Activated naive CD4-positive, alpha-beta T cell treated with anti-CD3 and anti-CD28 coated beads, Interleukin-2, amount 10 ng/mL, durations not matched to agents 7 days and 5 days (primary cell): ENCODE data around the gene TTC21A.
"Not testable (repeated sequence)": the region's sequence is repeated elsewhere in the genome, so short reads cannot be mapped to it uniquely, and the experiment has no call there.

Experiments
- CTCF ChIA-PET: fragments of 350-600 bp; sonication (Branson Sonifier 250); formaldehyde crosslinking; loops from one replicate; lab custom pipeline; 2021; ENCODE audit warnings: antibody characterized with exemption; lab: Charles Lee
- DNase-seq: peaks from one replicate; pipeline ENCODE4 v3.0.0-alpha.2; 2020
- H3K27ac Mint-ChIP-seq: one replicate; pipeline ENCODE4 v1.8.0; 2021; ENCODE audit warnings: mild to moderate bottlenecking, moderate library complexity, mixed read lengths
- H3K27me3 Mint-ChIP-seq: one replicate; pipeline ENCODE4 v1.8.0; 2021; ENCODE audit warnings: mild to moderate bottlenecking, mixed read lengths
- H3K36me3 Mint-ChIP-seq: one replicate; pipeline ENCODE4 v1.8.0; 2021; ENCODE audit warnings: mixed read lengths
- H3K4me1 Mint-ChIP-seq: one replicate; pipeline ENCODE4 v1.8.0; 2021; ENCODE audit warnings: mixed read lengths
- H3K4me3 Mint-ChIP-seq: one replicate; pipeline ENCODE4 v1.8.0; 2021; ENCODE audit warnings: mild to moderate bottlenecking, moderate library complexity, mixed read lengths
- H3K9me3 Mint-ChIP-seq: one replicate; pipeline ENCODE4 v1.8.0; 2021; ENCODE audit warnings: mixed read lengths

The TTC21A gene

GRCh38 chr3:39107388-39108199, at the start of gene TTC21A, which contains the start of gene GORASP1:
TTC21A (plus strand) TSS chr3:39107680; CDS start chr3:39107838, 158 bp downstream.
GORASP1 (minus strand) TSS chr3:39107627; CDS start chr3:39107541, 86 bp downstream.
- Mint-ChIP-seq H3K27me3 (peaks cover 43% of the 10 kb centered on the region), H3K9me3 (no peaks in the 10 kb centered on the region), H3K4me3 (peak within 1 kb of the TSS; percentile 78), H3K36me3 (peaks cover 4% of the 10 kb centered on the region), H3K27ac (peak within 1 kb of the TSS; percentile 83), H3K4me1 (peaks cover 49% of the 10 kb centered on the region)
- CTCF ChIA-PET = interaction anchor here (1.2 to 3.0 kb wide), 7 partner anchors 9 to 184 kb away, joined by 3 to 18 read pairs (median 6); no protein-coding TSS in a partner anchor
- peak; percentile 85 for DNase-seq

- CTCF ChIA-PET, H3K27me3 Mint-ChIP-seq, H3K4me1 Mint-ChIP-seq: not testable (repeated sequence)
Measured at GRCh38 chr3:39061228-39061627, 46.3 kb upstream of the TTC21A start.

GRCh38 chr3:39062180-39062579, 45.3 kb upstream of the TTC21A start:
- Mint-ChIP-seq H3K27ac (no peak overlapping the region), H3K36me3 (peaks cover 13% of the 10 kb centered on the region), H3K4me3 (no peak overlapping the region), H3K4me1 (peaks cover 8% of the 10 kb centered on the region), H3K27me3 (no peaks in the 10 kb centered on the region), H3K9me3 (peaks cover 7% of the 10 kb centered on the region)
- CTCF ChIA-PET = interaction anchor here (1.0 kb wide), 1 partner anchor 62 kb away, joined by 4 read pairs; no protein-coding TSS in a partner anchor
- no peak for DNase-seq

More at GRCh38 chr3:39061228-39061627, 46.3 kb upstream of the TTC21A start:
- DNase-seq, H3K4me3 Mint-ChIP-seq, H3K9me3 Mint-ChIP-seq, H3K27ac Mint-ChIP-seq: not testable (repeated sequence)
- H3K36me3 Mint-ChIP-seq = peaks cover 10% of the 10 kb centered on the region

GRCh38 chr3:39063143-39063542, 44.3 kb upstream of the TTC21A start:
- Mint-ChIP-seq H3K27ac (no peak overlapping the region), H3K27me3 (no peaks in the 10 kb centered on the region), H3K4me1 (peaks cover 8% of the 10 kb centered on the region), H3K36me3 (peaks cover 19% of the 10 kb centered on the region), H3K4me3 (no peak overlapping the region), H3K9me3 (peaks cover 7% of the 10 kb centered on the region)
- DNase-seq = no peak
- CTCF ChIA-PET = interaction anchor here (1.0 kb wide), 1 partner anchor 63 kb away, joined by 4 read pairs; no protein-coding TSS in a partner anchor

GRCh38 chr3:39064646-39065045, 42.8 kb upstream of the TTC21A start:
- Mint-ChIP-seq H3K9me3 (peaks cover 7% of the 10 kb centered on the region), H3K4me3 (no peak overlapping the region), H3K27me3 (no peaks in the 10 kb centered on the region), H3K36me3 (peaks cover 16% of the 10 kb centered on the region), H3K27ac (no peak overlapping the region), H3K4me1 (peaks cover 8% of the 10 kb centered on the region)
- CTCF ChIA-PET = interaction anchor here (1.1 to 1.8 kb wide), 6 partner anchors 9 to 65 kb away, joined by 3 to 6 read pairs (median 4); no protein-coding TSS in a partner anchor
- no peak for DNase-seq

- no peak overlapping the region for H3K27ac Mint-ChIP-seq
- CTCF ChIA-PET = interaction anchor here (0.8 to 1.8 kb wide), 7 partner anchors 9 to 224 kb away, joined by 3 to 6 read pairs (median 4); no protein-coding TSS in a partner anchor
- H3K4me1 Mint-ChIP-seq = peaks cover 8% of the 10 kb centered on the region
- H3K27me3 Mint-ChIP-seq = no peaks in the 10 kb centered on the region
- peak; percentile 42 for DNase-seq
- peaks cover 7% of the 10 kb centered on the region for H3K9me3 Mint-ChIP-seq
- no peak overlapping the region for H3K4me3 Mint-ChIP-seq
- peaks cover 18% of the 10 kb centered on the region for H3K36me3 Mint-ChIP-seq
Measured at GRCh38 chr3:39065197-39065596, 42.3 kb upstream of the TTC21A start.

GRCh38 chr3:39067286-39067685, 40.2 kb upstream of the TTC21A start:
- no peak for DNase-seq
- no peak overlapping the region for H3K27ac Mint-ChIP-seq
- H3K36me3 Mint-ChIP-seq = peaks cover 29% of the 10 kb centered on the region
- H3K4me1 Mint-ChIP-seq = peaks cover 5% of the 10 kb centered on the region
- no peaks in the 10 kb centered on the region for H3K27me3 Mint-ChIP-seq
- no peaks in the 10 kb centered on the region for H3K9me3 Mint-ChIP-seq
- H3K4me3 Mint-ChIP-seq = no peak overlapping the region
- CTCF ChIA-PET = interaction anchor here (1.0 to 1.3 kb wide), 2 partner anchors 10 to 11 kb away, joined by 4 to 5 read pairs; no protein-coding TSS in a partner anchor

GRCh38 chr3:39068556-39068955, 38.9 kb upstream of the TTC21A start:
- peaks cover 38% of the 10 kb centered on the region for H3K36me3 Mint-ChIP-seq
- CTCF ChIA-PET = interaction anchor here (1.0 kb wide), 1 partner anchor 223 kb away, joined by 3 read pairs; no protein-coding TSS in a partner anchor
- DNase-seq = no peak

GRCh38 chr3:39075910-39076309, 31.6 kb upstream of the TTC21A start:
- Mint-ChIP-seq H3K9me3 (no peaks in the 10 kb centered on the region), H3K27me3 (no peaks in the 10 kb centered on the region), H3K36me3 (peaks cover 58% of the 10 kb centered on the region), H3K4me1 (peaks cover 22% of the 10 kb centered on the region), H3K4me3 (no peak overlapping the region), H3K27ac (peak overlapping the region; percentile 34)
- no peak for DNase-seq
- CTCF ChIA-PET = interaction anchor here (1.7 kb wide), 1 partner anchor 9 kb away, joined by 4 read pairs; no protein-coding TSS in a partner anchor

More at GRCh38 chr3:39068556-39068955, 38.9 kb upstream of the TTC21A start:
- no peak overlapping the region for H3K4me3 Mint-ChIP-seq
- H3K4me1 Mint-ChIP-seq = peaks cover 5% of the 10 kb centered on the region
- H3K27ac Mint-ChIP-seq = no peak overlapping the region
- no peaks in the 10 kb centered on the region for H3K27me3 Mint-ChIP-seq
- no peaks in the 10 kb centered on the region for H3K9me3 Mint-ChIP-seq

- CTCF ChIA-PET = interaction anchor here (0.7 to 2.9 kb wide), 3 partner anchors 43 to 209 kb away, joined by 3 to 9 read pairs (median 3); no protein-coding TSS in a partner anchor
- H3K4me1 Mint-ChIP-seq = peaks cover 22% of the 10 kb centered on the region
- H3K9me3 Mint-ChIP-seq = no peaks in the 10 kb centered on the region
- H3K4me3 Mint-ChIP-seq = no peak overlapping the region
- H3K27ac Mint-ChIP-seq = no peak overlapping the region
- DNase-seq = no peak
- no peaks in the 10 kb centered on the region for H3K27me3 Mint-ChIP-seq
- peaks cover 56% of the 10 kb centered on the region for H3K36me3 Mint-ChIP-seq
Measured at GRCh38 chr3:39079530-39079929, 27.9 kb upstream of the TTC21A start.

GRCh38 chr3:39080026-39080425, 27.5 kb upstream of the TTC21A start:
- Mint-ChIP-seq H3K36me3 (peaks cover 54% of the 10 kb centered on the region), H3K27me3 (no peaks in the 10 kb centered on the region), H3K4me1 (peaks cover 20% of the 10 kb centered on the region), H3K9me3 (no peaks in the 10 kb centered on the region), H3K27ac (no peak overlapping the region), H3K4me3 (no peak overlapping the region)
- peak; percentile 28 for DNase-seq
- CTCF ChIA-PET = interaction anchor here (0.6 to 2.9 kb wide), 3 partner anchors 9 to 208 kb away, joined by 3 to 9 read pairs (median 3); no protein-coding TSS in a partner anchor

- CTCF ChIA-PET = no interaction called here
- Mint-ChIP-seq H3K27ac (no peak overlapping the region), H3K36me3 (peaks cover 39% of the 10 kb centered on the region), H3K27me3 (no peaks in the 10 kb centered on the region), H3K4me1 (peaks cover 13% of the 10 kb centered on the region), H3K9me3 (no peaks in the 10 kb centered on the region), H3K4me3 (no peak overlapping the region)
- no peak for DNase-seq
Measured at GRCh38 chr3:39082666-39083313, 24.7 kb upstream of the TTC21A start.

GRCh38 chr3:39086144-39086543, 21.3 kb upstream of the TTC21A start:
- H3K4me1 Mint-ChIP-seq = no peaks in the 10 kb centered on the region
- DNase-seq = no peak
- no peaks in the 10 kb centered on the region for H3K9me3 Mint-ChIP-seq
- CTCF ChIA-PET = interaction anchor here (1.0 to 2.4 kb wide), 3 partner anchors 17 to 202 kb away, joined by 3 to 6 read pairs (median 4); no protein-coding TSS in a partner anchor
- H3K4me3 Mint-ChIP-seq = no peak overlapping the region
- H3K27me3 Mint-ChIP-seq = no peaks in the 10 kb centered on the region
- no peak overlapping the region for H3K27ac Mint-ChIP-seq
- peaks cover 43% of the 10 kb centered on the region for H3K36me3 Mint-ChIP-seq
